GM21737 (cell line): ENCODE results near the gene PNKD.
A peak's percentile ranks its signal among the peaks of the same experiment; 100 is the strongest.
"Not testable (repeated sequence)": the region's sequence is repeated elsewhere in the genome, so short reads cannot be mapped to it uniquely, and the experiment has no call there.

ENCODE experiments used
- ATAC-seq: cut with Tn5 transposase; IDR thresholded peaks from one replicate; pipeline ENCODE4 v1.9.1; 2021; ENCODE audit warnings: mild to moderate bottlenecking, moderate library complexity; ENCODE audit not compliant: unreplicated experiment

Gene PNKD

DNA sequence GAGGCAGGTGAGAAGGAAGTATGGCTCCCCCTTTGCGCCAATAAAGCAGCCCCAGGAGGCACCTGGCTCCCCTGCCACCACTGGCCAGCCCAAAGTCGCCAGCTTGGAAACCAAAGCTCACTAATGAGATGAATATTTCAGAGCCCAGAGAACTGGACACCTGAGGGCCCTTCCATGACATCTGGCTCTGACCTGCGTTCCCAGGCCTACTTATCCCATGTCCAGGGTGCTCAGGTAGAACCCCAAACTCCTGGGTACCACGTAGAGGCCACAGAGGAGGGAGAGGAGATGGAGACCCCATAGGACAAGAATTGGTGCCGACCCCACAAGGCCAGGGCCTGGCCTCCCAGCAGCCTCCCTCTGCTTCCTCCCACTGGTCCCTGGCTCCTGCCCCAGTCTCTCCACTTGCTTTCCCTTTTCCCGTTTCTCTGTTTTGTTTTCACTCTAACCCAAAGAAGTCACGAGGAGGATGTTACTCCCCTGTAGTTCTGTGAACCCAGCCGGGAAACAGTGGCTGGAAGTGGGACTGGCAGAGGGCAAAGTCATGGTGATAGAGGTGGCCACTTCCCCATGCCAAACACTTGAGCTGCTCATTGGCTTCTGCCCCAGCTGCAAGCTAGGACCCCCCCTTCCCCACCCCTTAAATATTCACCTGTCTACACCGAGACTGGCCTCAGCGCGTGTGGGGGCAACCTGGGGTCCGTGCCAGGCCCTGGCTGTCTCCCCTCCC lies 21.2 kb downstream of the PNKD start:
- ATAC-seq = no peak

DNA sequence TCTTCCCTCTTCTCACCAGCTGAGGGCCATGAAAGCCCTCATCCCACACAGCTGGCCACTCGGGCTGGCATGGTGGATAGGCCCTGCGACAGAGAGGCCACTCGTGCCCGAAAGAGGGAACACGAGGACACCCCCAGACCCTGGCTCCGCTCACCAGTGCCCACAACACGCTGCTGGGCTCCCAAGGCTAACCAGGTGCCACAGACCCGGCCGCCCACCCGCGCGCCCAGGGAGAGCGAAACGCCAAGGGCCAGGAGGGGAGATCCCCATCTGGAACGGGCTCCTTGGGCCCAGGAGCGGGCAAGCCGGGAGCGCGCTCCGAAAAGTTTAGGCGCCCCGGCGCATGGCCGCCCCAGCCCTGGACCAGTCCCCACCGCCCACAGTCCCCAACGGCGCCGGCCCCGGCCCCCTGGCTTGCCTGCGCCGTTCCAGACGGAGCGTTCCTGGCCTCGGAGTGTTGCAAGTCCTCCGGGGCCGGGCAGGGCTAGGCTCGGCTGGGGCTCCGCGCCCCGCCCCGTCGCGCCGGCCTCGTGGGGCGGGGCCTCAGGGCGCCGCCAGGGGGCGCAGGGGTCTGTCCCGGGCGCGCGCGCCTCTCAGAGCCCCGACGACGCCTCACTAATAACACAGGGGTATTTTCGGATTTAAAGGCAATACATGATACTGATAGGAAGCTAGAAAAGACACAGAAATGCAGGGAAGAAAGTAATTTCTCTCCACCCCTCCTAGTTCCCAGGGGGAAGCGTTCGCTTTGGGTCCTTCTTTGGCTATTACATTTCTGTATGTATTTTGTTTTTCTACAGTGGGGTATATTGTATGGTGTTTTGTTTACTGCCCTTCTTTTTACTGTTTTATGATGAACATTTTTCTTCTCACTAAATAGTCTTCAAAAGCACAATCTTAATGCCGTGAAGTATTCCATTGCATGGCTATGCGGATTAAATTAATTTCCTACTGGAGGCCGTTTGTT lies 22.0 kb downstream of the PNKD start, which contains the start of gene TMBIM1:
Gene TMBIM1, minus strand, starts transcription at position 456 of the 967 bp plus-strand sequence. CDS start 10,362 bp downstream, outside the sequence.
- ATAC-seq = peak; percentile 64

DNA sequence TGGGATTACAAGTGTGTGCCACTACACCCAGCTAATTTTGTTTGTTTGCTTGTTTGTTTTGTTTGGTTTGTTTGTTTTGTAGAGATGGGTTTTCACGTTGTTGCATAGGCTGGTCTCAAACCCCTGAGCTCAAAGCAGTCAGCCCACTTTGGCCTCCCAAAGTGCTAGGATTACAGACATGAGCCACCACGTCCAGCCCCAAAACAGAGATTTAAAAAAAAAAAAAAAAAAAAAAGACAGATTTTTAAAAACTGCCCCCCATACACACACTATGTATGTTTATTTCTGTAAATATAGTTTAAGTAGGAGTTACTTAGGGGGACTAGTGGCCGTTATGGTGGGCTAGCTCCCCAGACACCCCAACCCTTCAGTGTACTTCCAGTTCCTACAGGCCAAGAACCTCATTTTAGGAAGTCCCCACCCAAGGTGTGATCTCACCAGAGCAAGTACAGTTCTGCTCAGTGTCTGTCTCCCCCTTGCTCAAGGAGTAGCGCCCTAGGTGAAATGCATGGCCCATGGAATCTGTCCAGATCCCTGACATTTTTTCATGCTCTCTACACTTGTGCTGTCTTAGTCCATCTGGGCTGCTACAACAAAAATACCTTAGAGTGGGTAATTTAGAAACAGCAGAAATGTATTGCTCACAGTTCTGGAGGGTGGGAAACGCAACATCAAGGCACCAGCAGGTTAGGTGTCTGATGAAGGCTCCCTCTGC lies 23.6 kb downstream of the PNKD start:
- no peak for ATAC-seq

DNA sequence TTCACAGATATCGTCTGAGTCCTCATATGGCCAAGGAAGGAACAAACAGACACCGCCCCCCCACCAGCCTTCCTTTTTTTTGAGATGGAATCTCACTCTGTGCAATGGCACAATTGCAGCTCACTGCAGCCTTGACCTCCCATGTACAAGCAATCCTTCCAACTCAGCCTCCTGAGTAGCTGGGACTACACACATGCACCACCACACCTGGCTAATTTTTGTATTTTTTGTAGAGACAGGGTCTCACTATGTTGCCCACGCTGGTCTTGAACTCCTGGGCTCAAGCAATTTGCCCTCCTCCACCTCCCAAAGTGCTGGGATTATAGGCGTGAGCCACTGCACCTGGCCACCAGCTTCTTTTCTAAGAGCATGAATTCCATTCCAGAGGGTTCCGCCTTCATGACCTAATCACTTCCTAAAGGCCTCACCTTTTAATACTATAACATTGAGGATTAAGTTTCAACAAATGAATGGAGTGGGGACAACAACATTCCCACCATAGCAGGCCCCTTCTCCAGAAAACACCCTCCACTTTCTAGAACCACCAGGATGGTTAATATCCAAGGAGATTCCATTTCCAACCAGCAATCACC lies 24.2 kb downstream of the PNKD start:
- no peak for ATAC-seq

DNA sequence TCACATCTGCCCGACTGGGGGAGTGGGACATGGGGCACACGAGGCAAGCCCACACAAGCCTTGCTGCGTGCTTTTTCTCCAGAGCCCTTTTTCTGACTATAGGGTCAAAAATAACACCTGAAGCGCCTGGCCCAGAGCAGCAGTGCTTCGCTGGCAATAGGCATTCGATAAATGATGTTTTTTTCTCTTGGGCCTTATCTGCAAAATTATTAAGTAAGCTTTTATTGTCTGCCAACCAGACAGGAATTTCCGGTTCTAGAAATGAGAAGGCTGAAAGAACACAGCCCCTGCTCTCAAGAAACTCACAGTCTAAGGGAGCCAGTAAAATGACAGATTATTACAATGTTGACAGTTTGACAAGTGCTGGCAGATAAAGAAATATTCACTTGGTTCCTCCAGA lies 24.7 kb downstream of the PNKD start:
- ATAC-seq = no peak

DNA sequence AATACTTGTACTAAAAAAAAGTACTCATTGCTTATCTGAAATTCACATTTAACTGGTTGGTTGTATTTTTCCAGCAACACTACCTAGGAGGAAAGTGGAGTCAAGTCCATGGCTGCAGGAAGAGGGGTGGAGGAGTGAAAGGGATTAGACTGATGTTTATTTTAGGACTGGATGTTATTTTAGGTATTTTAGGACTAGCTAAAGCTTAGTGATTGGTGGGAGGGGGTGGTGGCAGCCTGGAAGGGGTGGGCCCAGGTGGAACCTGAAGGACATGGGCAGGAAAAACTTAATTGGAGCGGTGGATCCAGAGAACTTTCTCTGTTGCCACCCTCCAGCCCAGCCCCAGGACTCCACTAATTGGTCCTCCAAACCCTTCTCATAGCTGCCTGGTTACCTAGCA lies 25.9 kb downstream of the PNKD start:
- ATAC-seq = no peak

DNA sequence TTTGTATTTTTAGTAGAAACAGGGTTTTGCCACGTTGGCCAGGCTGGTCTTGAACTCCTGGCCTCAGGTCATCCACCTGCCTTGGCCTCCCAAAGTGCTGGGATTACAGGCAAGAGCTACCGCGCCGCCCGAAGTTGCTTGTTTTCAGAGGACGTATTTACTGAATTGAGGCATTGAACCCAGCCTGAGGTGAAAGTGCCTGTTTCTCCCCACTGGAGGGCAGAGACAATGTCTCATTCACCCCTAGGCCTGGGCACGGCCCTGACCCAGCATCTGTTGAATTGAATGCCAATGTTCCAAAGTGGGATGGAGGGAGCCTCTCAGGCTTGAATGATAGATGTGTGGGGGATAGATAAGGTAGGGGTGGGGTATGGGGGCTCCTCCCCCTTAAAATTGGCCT lies 26.5 kb downstream of the PNKD start:
- no peak for ATAC-seq

DNA sequence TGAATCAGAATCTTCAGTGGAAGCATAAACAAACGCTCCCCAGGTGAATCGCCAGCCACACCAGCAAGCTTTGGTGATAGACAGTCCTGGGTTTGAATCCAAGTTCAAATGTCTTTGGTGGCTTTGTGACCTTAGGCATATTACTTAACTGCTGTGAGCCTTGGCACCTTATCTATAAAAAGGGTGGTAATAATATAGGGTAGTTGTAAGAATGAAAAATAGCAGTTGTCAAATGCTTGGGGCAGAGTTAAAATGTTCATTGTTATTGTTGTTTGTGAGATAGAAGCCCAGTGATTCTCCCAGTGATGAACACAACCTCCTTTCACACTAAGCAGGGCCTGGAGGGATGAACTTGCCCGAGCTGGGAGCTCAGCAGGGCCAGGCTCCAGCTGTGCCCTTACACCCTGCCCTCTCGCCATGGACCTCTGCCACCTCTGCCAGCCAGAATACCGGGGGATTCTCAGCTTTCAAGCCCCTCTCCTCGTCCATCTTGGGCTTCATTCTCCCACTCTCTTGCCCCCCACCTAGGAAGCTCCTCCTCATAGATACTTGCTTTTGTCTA lies 28.1 kb downstream of the PNKD start:
- ATAC-seq = no peak

DNA sequence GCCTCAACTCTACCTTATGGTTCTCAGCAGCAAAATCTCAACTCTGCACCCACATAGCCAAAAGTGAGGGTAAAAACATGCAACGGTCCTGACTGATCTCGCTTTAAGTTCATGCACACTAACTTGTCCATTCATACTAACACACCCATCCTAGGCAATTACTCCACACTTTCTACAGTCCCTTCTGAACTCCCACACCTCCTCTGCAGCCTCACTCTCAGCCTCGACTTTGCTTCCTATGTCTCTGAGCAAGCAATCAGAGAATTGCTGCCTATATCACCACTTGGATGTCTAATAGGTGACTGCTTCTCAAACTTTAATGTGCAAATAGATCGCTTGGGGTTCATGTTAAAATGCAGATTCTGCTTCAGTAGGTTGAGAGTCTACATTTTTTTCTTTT lies 29.8 kb downstream of the PNKD start:
- no peak for ATAC-seq

DNA sequence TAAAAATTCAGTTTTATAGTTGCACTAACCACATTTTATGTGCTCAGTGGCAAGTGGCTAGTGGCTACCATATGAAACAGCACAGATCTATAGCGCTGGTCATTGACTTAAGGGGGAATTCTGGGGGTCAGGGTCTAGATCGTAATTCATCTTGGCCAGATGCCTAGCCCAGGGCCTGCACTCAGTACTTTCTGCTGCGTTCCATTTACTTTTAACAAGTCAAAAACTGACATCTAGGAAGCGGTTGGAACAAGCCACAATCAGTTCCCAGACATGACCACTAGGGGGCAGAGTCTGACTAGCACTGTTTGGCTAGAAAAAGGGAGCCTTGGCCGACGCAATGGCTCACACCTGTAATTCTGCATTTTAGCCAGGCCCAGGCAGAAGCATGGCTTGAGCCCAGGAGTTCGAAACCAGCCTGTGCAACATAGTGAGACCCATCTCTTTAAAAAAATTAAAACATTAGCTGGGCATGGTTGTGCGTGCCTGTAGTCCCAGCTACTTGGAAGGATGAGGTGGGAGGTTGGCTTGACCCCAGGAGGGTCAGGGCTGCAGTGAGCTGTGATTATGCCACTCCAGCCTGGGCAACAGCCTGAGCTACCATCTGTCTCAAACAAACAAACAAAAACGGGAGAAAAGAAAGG lies 31.0 kb downstream of the PNKD start:
- peak; percentile 85 for ATAC-seq

DNA sequence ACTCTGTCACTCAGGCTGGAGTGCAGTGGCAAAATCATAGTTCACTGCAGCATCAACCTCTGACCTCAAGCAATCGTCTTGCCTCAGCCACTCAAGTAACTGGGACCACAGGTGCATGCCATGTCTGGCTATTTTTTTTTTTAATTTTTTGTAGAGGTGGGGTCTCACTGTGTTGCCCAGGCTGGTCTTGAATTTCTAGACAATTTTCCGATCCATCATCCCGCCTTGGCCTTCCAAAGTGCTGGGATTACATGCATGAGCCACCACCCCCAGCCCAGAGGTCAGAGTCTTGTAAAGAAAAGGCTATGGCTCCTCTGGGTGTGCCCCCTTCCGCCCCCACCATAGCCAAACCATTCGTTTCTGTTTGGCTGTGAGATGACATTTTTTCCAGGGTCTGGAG lies 35.1 kb downstream of the PNKD start:
- no peak for ATAC-seq

DNA sequence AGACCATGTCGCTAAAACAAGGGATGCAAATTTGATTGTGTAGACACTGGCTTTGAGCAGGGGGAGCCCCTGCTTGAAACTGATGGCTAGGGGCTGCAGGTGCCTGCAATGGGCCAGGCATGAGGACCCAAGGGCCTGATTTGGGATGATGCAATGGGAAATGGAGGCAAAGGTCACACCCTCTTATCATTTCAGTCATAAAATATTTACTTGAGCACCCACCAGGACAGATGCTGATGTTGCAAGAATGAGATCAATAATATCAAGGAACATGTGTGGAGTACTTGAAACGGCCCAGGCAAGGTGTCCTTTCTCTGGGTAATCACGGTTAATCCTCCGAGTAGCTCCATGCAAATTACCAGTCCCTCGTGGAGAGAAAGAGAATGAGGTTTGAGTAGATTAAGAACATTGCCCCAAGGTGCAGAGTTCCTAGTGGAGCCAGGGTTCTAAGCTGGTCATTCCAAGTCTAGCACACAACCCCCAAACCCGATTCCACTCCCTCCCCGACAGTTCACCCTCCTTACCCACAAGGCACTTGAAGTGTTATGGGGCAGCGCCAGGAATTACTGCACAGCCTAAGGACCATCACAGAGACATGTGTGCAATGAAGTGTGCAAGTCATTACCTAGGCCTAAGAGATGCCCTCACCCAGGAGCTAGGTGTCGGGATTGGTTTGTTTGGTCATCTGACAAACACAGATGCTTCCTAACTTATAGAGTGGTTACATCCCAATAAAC lies 36.0 kb downstream of the PNKD start:
- no peak for ATAC-seq

DNA sequence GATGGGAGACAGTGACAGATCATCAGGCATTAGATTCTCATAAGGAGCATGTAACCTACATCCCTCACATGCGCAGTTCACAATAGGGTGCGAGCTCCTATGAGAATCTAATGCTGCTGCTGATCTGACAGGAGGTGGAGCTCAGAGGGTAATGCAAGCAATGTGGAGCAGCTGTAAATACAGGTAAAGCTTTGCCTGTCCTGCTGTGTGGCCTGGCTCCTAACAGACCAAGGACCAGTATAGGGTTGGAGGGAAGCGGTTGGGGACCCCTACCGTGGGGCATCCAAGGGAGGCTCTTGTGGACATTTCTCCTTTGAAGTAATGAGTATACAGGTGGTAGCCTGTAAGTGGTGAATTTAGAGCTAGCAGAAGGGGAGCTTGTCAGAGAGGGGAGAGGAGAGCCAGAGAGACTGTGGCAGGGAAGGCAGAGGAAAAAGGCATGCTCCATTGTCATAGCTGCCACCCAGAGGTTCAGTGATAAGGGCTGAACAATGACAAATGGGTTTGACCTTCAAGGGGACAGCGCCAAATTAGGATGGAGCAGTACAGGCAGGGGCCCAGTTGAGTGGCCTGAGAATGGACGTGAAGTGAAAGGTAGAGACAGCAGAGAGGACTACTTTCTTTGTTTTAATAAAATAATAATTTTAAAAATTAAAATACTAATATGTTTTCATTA lies 37.2 kb downstream of the PNKD start:
- no peak for ATAC-seq

DNA sequence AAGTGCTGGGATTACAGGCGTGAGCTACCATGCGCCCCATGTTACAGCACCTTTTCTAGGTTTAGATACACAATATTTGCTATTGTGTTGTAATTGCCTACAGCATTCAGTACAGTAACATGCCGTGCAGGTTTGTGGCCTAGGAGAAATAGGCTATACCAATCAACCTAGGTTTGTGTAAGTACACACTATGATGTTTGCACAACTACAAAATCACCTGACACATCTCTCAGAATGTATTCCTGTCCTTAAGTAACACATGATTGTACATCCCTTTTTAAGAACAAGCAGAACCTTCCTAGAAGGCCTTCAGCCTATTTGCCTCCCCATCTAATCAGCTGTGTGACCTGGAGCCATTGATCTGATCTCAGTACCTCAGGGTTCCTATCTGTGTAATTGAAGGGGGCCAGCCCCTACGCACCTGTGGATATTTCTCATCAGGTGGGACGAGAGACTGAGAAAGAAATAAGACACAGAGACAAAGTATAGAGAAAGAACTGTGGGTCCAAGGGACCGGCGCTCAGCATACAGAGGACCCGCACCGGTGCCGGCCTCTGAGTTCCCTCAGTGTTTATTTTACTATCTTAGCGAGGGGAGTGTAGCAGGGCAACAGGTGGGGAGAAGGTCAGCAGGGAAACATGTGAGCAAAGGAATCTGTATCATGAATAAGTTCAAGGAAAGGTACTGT lies 40.7 kb downstream of the PNKD start:
- ATAC-seq = no peak

DNA sequence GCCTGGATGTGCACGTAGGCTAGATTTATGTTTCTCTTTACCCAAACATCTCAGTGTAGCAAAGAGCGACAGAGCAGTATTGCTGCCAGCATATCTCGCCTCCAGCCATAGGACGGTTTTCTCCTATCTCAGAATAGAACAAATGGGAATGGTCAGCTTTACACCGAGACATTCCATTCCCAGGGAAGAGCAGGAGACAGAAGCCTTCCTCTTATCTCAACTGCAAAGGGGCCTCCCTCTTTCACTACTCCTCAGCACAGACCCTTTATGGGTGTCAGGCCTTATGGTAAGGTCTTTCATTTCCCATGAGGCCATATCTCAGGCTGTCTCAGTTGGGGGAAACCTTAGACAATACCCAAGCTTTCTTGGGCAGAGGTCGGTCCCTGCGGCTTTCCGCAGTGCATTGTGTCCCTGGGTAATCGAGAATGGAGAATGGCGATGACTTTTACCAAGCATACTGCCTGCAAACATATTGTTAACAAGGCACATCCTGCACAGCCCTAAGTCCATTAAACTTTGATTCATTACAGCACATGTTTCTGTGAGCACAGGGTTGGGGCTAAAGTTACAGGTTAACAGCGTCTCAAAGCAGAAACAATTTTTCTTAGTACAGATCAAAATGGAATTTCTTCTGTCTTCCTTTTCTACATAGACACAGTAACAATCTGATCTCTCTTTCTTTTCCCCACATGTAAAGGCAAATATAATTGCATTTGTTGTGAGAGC lies 41.4 kb downstream of the PNKD start:
- not testable (repeated sequence) for ATAC-seq

DNA sequence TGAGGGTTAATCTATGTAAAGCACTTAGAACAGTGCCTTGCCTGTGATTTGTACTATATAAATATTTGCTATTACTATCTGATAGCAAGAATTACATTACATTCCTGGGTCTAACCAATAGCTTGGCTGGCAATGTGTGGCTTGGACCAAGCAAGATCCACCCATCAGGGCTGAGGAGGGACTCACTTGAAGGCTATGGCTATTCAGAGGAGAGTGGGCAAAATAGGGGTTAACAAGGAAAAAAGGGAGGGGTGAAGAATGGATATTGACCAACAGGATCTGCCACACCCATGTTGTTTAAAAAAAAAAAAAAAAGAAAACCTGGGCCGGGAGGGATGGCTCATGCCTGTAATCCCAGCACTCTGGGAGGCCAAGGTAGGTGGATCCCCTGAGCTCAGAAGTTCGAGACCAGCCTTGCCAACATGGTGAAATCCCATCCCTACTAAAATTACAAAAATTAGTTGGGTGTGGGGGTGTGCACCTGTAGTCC lies 42.0 kb downstream of the PNKD start:
- ATAC-seq = no peak

DNA sequence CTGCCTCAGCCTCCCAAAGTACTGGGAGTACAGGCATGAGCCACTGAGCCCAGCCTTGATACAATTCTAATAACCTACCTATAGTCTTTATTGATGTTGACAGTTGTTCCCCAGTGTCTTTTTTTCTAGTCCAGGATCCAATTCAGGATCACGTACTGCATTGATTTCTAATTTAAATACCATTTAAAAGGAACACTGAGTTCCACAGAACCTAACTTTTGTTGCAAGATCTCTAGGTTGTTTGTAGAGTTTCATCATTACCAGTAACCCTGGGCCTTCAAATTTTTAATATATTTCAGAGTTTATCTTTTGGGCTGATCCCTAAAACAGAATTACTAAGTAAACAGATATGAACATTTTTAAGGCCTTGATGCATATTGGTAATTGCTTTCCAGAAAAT lies 43.0 kb downstream of the PNKD start:
- no peak for ATAC-seq
